ENCODE measurements around the gene RTN4R. TPM values are rescaled to one million over a fixed set of nuclear protein-coding genes. Genes with fewer than 3 reads are reported as not detected.

RTN4R gene
- total and polyA plus RNA-seq, 2 of the 8 experiments (the other 6 are each of a cell fraction or from before 2014, with no cell fraction given), result 21.8 to 41.3 TPM

- TF ChIP-seq, protein P1, sequence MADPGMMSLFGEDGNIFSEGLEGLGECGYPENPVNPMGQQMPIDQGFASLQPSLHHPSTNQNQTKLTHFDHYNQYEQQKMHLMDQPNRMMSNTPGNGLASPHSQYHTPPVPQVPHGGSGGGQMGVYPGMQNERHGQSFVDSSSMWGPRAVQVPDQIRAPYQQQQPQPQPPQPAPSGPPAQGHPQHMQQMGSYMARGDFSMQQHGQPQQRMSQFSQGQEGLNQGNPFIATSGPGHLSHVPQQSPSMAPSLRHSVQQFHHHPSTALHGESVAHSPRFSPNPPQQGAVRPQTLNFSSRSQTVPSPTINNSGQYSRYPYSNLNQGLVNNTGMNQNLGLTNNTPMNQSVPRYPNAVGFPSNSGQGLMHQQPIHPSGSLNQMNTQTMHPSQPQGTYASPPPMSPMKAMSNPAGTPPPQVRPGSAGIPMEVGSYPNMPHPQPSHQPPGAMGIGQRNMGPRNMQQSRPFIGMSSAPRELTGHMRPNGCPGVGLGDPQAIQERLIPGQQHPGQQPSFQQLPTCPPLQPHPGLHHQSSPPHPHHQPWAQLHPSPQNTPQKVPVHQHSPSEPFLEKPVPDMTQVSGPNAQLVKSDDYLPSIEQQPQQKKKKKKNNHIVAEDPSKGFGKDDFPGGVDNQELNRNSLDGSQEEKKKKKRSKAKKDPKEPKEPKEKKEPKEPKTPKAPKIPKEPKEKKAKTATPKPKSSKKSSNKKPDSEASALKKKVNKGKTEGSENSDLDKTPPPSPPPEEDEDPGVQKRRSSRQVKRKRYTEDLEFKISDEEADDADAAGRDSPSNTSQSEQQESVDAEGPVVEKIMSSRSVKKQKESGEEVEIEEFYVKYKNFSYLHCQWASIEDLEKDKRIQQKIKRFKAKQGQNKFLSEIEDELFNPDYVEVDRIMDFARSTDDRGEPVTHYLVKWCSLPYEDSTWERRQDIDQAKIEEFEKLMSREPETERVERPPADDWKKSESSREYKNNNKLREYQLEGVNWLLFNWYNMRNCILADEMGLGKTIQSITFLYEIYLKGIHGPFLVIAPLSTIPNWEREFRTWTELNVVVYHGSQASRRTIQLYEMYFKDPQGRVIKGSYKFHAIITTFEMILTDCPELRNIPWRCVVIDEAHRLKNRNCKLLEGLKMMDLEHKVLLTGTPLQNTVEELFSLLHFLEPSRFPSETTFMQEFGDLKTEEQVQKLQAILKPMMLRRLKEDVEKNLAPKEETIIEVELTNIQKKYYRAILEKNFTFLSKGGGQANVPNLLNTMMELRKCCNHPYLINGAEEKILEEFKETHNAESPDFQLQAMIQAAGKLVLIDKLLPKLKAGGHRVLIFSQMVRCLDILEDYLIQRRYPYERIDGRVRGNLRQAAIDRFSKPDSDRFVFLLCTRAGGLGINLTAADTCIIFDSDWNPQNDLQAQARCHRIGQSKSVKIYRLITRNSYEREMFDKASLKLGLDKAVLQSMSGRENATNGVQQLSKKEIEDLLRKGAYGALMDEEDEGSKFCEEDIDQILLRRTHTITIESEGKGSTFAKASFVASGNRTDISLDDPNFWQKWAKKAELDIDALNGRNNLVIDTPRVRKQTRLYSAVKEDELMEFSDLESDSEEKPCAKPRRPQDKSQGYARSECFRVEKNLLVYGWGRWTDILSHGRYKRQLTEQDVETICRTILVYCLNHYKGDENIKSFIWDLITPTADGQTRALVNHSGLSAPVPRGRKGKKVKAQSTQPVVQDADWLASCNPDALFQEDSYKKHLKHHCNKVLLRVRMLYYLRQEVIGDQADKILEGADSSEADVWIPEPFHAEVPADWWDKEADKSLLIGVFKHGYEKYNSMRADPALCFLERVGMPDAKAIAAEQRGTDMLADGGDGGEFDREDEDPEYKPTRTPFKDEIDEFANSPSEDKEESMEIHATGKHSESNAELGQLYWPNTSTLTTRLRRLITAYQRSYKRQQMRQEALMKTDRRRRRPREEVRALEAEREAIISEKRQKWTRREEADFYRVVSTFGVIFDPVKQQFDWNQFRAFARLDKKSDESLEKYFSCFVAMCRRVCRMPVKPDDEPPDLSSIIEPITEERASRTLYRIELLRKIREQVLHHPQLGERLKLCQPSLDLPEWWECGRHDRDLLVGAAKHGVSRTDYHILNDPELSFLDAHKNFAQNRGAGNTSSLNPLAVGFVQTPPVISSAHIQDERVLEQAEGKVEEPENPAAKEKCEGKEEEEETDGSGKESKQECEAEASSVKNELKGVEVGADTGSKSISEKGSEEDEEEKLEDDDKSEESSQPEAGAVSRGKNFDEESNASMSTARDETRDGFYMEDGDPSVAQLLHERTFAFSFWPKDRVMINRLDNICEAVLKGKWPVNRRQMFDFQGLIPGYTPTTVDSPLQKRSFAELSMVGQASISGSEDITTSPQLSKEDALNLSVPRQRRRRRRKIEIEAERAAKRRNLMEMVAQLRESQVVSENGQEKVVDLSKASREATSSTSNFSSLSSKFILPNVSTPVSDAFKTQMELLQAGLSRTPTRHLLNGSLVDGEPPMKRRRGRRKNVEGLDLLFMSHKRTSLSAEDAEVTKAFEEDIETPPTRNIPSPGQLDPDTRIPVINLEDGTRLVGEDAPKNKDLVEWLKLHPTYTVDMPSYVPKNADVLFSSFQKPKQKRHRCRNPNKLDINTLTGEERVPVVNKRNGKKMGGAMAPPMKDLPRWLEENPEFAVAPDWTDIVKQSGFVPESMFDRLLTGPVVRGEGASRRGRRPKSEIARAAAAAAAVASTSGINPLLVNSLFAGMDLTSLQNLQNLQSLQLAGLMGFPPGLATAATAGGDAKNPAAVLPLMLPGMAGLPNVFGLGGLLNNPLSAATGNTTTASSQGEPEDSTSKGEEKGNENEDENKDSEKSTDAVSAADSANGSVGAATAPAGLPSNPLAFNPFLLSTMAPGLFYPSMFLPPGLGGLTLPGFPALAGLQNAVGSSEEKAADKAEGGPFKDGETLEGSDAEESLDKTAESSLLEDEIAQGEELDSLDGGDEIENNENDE (IDR thresholded peaks at IDR 0.05; ENCODE audit: insufficient replicate concordance, low read length), result no peak
- TF ChIP-seq SUZ12 (IDR thresholded peaks at IDR 0.05; ENCODE audit: low read length) (no peak), YY1 (IDR thresholded peaks at IDR 0.05; ENCODE audit: low read depth, low read length) (no peak), EP300 (IDR thresholded peaks at IDR 0.05; ENCODE audit: borderline replicate concordance in 1 of 2, low read depth in 2 of 2, low read length in 2 of 2) (no peak), RNF2 (IDR thresholded peaks at IDR 0.05; ENCODE audit: borderline replicate concordance, low read depth, low read length, missing control alignments, poor library complexity, severe bottlenecking) (no peak), ASH2L (IDR thresholded peaks at IDR 0.05; ENCODE audit: low read length) (no peak), SP2 (IDR thresholded peaks at IDR 0.05; ENCODE audit: low read length) (no peak), EGR1 (IDR thresholded peaks at IDR 0.05; ENCODE audit: borderline replicate concordance, low read depth, low read length) (no peak), KDM1A (IDR thresholded peaks at IDR 0.05; ENCODE audit: borderline replicate concordance, low read length) (no peak), SP4 (IDR thresholded peaks at IDR 0.05; ENCODE audit: low read length) (no peak)
- TF ChIP-seq, protein P2, sequence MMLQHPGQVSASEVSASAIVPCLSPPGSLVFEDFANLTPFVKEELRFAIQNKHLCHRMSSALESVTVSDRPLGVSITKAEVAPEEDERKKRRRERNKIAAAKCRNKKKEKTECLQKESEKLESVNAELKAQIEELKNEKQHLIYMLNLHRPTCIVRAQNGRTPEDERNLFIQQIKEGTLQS (IDR thresholded peaks at IDR 0.05; ENCODE audit: insufficient read depth, low read depth, low read length), result no peak
Measured at GRCh38 chr22:20205464-20205963, 62.6 kb downstream of the RTN4R start (continued).

All from H1 (cell line).